ENCODE data around the gene CYSRT1.
A peak's percentile ranks its signal among the peaks of the same experiment; 100 is the strongest.

Gene CYSRT1

DNA sequence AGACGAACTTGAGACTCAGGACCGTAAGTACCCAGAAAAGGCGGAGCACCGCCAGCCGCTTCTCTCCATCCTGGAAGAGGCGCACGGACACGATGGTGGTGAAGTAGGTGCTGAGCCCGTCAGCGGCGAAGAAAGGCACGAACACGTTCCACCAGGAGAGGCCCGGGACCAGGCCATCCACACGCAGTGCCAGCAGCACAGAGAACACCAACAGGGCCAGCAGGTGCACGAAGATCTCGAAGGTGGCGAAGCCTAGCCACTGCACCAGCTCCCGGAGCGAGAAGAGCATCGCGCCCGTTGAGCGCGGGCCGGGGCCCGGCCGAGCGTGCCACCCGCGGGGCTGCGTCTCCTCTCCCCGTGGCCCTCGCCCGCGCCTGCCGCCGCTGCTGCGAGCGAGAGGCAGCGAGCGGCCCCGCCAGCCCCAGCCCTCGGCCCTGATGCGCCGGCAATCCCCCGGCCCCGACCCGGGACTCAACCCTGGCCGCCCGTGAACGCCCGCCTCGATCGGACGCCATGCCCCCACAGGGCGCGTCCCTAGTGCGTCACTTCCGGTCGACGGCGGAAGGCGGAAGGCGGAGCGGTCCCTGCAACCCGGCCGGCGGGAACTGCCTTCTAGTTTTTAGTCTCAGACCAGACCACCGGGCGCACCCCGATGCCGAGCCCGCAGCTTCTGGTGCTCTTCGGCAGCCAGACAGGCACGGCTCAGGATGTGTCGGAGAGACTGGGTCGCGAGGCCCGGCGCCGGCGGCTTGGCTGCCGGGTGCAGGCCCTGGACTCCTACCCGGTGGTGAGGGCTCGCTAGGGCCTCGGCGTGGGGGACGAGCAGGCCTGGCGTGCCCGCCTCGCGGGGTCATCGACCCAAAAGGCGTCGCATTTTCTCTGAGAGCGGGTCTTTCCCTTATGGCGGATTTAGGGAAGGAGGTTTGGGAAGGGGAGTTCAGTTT, 19.6 kb upstream of the CYSRT1 start, which contains the start of the genes NDOR1 and TMEM203:
Gene NDOR1 (plus strand): TSS at position 575 of the 944 bp plus-strand sequence. CDS start 78 bp downstream, at position 653.
Gene TMEM203 (minus strand): TSS at position 523 of the 944 bp plus-strand sequence. CDS start 234 bp downstream, at position 289.
- DNase-seq (ENCODE audit: low read depth in 1 of 2, low spot score in 1 of 2): peak; percentile 92 to 93

DNA sequence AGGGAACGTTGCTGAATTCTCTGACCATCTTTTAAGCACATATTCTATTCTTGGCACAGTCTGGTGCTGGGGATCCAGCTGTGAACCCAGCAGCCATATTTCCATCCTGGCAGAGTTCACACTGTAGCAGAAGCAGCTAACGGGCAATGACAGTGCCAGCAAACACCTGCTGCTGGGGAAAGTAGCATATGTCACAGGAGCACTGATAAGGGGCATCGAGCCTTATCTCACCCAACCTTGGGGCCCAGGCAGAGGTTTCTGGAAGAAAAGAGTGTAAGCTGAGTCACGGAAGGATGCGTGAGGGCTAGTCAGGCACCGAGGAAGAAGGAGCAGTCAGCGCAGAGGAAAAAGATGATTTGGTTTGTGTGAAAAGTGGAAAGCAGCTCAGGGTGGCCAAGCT, 18.4 kb upstream of the CYSRT1 start:
- DNase-seq (ENCODE audit: low read depth in 1 of 2, low spot score in 1 of 2): no peak

DNA sequence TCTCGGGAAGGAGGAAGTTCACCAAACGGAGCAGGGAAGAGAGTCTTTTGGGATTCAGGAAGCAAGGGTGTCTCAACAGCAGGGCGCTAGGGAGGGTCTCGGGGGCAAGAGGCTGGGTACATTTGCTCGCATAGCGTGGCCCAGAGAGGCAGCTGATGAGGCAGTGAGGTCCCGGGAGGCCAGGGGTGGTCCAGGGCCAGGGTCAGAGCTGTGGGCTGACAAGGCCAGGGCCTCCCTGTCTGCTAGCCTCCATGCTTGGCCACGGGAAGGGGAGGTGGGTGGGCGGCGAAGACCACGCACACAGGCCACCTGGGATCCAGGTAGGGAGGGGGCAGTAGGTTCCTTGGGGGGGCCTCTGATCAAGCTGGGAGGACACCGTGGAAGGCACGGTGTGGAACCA, 13.4 kb upstream of the CYSRT1 start:
- DNase-seq (ENCODE audit: low read depth in 1 of 2, low spot score in 1 of 2): no peak

DNA sequence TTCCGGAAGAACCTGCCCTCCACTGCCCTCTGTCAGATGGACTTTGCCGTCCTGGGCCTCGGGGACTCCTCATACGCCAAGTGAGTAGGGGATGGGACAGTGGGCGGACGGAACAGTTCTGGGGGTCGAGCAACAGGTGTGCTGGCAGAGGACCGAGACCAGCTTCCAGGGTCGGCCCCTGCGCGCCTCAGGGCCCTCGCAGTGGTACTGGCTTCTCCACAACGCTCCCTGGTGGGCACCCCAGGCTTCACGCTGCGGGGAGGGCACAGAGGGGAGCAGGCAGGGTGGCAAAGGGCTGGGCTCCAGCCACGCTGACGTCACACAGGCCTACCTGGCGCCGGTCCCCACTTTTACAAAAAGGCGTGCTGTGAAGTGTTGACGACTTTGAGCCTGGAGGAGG, 12.5 kb upstream of the CYSRT1 start:
- DNase-seq (ENCODE audit: low read depth in 1 of 2, low spot score in 1 of 2): no peak

DNA sequence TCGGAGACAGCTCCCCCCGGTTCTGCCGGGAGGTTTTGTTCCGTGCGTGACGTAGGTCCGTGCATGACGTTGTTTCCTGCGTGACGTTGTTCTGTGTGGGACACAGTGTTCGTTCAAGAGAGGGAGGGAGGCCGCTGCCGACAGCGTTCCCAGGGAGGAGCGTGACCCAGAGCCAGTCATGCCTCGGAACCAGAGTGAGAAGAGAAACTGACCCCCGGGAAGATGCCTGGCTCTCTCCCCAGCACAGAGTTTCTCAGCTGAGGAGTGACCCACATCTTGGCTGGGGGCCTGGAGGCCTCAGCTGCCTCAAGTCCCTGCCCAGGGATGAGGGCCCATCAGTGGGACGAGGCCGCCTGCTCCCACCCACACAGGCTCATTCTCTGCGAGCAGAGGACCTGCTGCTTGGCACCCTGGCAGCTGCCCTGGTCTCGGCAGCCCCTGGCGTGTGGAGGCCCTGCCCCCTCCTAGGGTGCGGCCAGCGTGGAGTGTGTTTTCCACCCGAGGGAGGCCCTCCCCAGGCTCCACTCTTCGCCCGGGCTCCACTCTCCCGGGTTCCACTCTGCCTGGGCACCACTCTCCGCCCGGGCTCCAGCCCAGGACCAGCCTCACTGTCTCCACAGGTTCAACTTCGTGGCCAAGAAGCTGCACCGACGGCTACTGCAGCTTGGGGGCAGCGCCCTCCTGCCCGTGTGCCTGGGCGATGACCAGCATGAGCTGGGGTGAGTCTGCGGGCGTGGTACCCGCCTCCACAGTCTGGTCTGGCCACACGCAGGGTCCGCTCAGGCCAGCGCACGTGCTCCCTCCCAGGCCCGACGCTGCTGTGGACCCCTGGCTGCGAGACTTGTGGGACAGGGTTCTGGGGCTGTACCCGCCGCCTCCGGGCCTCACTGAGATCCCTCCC, 11.6 kb upstream of the CYSRT1 start:
- no peak for DNase-seq (ENCODE audit: low read depth in 1 of 2, low spot score in 1 of 2)

DNA sequence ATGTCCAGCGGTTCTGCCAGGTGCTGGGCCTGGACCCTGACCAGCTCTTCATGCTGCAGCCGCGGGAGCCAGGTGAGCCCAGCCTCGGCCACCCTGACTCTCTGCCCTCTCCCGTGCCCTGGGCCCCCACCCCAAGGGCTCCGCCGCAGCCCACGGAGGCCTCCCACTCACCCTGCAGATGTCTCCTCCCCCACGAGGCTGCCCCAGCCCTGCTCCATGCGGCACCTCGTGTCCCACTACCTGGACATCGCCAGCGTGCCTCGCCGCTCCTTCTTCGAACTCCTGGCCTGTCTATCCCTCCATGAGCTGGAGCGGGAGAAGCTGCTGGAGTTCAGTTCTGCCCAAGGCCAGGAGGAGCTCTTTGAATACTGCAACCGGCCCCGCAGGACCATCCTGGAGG, 10.4 kb upstream of the CYSRT1 start:
- DNase-seq (ENCODE audit: low read depth in 1 of 2, low spot score in 1 of 2): no peak

DNA sequence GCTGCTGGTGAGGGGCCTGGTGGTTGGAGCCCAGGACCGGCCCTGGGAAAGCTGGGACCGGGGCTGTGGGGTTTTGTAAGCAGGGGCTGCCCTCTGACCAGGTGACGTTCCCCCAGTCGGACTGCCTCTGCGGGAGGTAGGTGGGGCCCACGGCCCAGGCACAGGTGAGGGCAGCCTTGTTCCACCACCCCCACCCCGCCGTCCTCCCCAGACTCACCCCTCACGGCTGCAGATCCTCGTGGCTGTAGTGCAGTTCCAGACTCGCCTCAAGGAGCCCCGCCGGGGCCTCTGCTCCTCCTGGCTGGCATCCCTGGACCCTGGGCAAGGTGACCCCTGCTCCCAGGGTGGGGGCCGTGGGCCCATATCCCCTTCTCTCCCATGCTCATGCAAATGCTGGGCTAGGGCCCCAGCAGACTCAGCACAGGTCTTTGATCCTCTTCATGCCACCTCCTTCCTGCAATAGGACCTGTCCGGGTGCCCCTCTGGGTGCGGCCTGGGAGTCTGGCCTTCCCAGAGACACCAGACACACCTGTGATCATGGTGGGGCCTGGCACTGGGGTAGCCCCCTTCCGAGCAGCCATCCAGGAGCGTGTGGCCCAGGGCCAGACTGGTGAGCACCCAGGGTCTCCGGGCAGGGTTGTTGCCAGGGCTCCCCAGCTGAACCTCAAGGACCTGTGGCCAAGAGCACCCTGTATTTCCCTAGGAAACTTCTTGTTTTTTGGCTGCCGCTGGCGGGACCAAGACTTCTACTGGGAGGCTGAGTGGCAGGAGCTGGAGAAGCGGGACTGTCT, 9.6 kb upstream of the CYSRT1 start:
- no peak for DNase-seq (ENCODE audit: low read depth in 1 of 2, low spot score in 1 of 2)

DNA sequence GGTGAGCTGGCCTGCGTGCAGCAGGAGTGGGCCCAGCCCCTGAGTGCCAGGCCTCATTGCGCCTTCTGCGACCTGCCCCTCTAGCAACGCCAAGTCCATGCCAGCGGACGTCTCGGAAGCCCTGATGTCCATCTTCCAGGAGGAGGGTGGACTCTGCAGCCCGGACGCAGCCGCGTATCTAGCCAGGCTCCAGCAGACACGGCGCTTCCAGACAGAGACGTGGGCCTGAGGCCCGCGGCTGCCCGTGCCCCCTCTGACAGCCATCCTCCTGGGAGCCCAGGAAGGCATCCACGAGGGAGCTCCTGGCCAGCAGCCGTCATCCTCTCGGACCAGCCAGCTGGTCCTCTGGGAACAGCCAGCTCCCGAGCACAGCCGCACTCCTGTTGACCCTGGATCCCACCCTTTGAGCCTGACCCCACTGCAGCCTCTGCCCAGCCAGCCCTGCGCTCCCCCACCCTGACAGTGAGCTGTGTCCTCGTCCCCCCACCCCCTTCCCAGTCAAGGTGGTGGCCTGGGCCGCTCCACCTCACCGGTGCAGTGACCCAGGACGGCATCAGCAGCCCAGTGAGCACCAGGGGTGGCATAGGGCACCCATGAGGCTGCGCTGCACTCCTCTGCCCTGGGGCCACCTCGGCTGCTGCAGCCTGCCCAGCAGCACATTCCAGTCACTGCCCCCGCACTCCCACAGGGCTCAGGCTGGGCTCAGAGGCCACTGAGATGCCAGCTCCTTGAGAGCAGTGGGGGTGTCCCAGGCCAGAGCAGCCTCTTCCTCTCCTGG, 8.6 kb upstream of the CYSRT1 start:
- no peak for DNase-seq (ENCODE audit: low read depth in 1 of 2, low spot score in 1 of 2)

DNA sequence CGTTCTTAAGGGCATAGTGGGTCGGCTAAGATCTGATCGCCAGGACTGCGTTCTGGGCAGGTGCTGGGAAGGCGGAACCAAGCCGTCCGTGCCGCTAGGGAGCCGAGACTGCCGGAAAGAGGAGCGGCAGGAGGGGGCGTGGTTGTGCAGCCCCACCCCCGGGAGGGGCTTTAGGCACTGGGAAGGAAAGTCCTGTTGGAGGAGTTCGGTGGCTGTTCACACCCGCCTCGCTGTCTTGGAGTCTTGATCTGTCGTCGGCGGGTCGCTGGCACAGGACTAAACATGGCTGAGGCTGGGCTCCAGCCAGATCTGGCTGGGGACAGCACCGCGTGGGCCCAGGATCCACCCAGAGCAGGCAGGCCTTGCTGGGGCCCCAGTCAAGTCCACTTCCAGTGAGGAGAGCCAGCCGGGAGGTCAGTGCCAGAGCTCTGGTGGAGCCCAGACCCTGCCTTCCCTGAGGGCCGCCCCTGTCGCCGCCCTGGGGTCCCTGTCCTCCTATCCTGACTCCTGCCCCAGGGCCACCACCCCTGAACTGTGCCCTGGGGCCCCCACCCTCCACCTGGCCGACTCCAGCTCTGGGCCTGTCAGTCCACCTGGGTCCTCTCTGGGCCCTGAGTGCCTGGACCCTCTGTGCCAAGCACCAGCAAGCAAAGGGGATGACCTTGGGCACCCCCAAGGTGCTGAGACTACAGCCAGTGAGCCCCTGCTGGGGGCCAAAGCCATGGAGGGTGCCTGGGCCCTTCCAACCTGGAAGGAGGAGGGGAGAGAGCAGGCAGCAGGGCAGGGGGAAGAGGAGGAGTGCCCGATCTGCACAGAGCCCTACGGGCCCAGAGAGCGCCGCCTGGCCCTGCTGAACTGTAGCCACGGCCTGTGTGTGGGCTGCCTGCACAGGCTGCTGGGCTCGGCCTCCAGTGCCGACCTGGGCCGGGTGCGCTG, 7.4 kb upstream of the CYSRT1 start:
- DNase-seq (ENCODE audit: low read depth in 1 of 2, low spot score in 1 of 2): no peak

DNA sequence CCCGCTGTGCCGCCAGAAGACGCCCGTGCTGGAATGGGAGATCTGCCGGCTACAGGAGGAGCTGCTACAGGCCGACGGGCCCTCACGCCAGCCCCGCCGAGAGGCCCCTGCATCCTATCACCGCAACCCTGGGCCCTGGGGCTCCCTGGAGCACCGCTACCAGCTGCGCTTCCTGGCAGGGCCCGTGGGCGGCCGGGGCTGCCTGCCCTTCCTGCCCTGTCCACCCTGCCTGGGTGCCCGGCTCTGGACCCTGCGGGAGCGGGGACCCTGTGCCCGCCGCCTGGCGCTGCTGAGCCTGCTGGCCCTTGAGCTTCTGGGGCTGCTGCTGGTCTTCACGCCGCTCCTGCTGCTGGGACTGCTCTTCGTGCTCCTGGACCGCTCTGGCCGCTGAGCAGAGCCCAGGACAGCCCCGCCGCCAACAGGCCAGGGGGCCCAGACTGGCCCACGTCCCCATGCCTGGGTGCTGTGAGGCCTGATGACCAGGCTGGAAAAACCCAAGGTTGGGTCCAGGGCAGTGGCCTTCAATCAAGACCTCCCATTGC, 6.7 kb upstream of the CYSRT1 start:
- DNase-seq (ENCODE audit: low read depth in 1 of 2, low spot score in 1 of 2): no peak

DNA sequence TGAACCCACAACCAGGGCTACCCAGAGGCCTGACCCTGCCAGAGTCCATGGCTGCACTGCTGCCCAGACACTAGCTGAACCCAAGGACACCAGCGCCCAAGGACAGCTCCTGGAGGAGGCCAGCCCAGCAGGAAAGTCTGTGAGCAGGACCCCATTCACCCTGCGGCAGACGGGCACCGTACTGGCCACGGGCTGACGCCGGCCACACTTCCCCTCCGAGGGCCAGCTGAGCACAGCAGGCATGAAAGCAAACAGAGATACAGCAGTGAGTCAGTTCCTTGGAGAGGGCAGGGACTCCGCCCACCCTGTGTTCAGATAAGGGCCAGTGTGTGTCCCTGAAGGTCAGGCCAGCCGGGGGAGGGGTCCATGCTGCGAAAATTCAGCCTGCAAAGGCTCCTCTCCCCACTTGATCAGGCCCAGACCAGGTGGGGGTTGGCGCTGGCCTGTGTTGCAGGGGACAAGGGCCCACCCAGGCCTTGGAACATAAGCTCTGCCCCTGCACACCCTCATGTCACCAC, 6.2 kb upstream of the CYSRT1 start:
- DNase-seq (ENCODE audit: low read depth in 1 of 2, low spot score in 1 of 2): no peak

DNA sequence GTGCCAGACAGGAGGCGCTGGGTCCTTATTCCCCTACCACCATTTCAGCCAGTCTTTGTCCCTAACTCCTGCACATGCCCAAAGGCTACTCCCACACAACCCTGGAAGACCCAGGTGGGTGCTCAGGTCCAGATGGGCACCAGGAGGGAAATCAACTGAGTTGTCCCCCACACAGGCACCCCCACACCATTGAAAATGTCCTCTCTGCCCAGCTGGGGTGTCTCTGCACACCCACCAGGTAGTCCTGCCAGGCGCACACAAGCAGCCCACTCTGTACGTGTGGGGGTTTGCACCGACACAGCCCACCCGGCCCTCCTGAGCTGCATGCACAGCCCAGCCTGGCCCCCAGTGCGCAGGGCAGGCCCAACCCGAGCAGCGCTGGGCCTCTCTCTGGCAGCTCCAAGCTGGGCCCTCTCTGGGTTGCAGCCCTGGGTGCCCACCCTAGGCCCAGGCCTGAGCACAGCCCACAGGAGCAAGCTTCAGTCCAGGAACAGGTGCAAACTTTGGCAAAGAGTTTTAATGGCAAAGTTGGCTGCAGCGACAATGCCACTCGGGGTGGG, 5.1 kb upstream of the CYSRT1 start:
- no peak for DNase-seq (ENCODE audit: low read depth in 1 of 2, low spot score in 1 of 2)

DNA sequence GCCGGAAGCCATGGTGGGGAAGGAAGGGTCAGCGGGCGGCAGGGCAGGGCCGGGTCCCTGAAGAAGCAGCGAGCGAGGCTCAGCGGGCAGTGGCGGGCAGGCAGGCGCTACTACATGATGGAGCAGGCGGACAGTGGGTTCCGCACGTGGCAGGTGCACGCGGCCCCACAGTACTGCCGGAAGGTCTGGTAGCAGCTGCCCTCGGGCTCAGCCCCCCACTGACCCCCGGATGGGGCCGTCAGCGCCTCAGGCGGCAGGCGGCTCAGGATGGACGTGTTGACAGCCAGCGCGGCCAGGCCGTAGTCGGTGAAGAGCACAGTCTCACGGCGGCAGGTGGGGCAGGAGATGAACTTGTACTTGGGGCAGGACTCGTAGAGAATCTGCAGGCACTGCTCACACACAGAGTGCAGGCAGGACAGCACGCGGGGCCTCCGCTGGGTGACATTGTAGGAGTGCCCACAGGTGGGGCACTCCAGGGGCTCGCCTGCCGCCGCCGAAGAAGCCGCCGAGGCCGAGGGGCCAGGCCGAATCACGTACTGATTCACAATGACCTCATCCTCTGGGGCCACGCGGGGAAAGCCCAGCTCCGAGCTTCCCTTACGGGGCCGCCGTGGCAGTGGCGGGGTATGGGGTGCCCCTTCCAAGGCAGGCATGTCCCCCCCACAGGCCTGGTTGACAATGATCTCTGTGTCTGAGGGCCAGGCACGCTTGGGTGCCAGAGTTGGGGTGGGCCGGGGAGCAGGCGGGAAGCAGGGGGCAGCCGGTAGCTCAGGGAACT, 4.5 kb upstream of the CYSRT1 start:
- no peak for DNase-seq (ENCODE audit: low read depth in 1 of 2, low spot score in 1 of 2)

DNA sequence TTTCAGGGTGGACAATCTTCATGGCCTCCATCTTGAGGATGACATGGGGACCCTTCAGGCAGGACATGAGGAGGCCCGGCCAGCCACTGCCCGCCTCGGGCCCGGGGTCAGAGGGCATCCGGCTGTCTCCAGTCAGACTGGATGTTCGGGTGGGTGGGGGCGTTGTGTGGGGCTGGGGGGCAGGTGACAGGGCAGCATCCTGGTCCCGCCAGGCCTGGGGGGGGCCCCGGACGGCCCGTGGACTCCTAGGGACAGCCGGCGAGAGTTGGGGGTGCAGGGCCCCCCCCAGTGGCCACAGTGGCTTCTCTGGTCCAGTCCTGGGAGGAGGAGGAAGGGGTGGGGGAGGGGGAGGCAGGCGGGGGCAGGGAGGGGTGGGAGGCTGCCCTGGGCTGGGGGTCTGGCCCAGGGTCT, 3.9 kb upstream of the CYSRT1 start:
- no peak for DNase-seq (ENCODE audit: low read depth in 1 of 2, low spot score in 1 of 2)

DNA sequence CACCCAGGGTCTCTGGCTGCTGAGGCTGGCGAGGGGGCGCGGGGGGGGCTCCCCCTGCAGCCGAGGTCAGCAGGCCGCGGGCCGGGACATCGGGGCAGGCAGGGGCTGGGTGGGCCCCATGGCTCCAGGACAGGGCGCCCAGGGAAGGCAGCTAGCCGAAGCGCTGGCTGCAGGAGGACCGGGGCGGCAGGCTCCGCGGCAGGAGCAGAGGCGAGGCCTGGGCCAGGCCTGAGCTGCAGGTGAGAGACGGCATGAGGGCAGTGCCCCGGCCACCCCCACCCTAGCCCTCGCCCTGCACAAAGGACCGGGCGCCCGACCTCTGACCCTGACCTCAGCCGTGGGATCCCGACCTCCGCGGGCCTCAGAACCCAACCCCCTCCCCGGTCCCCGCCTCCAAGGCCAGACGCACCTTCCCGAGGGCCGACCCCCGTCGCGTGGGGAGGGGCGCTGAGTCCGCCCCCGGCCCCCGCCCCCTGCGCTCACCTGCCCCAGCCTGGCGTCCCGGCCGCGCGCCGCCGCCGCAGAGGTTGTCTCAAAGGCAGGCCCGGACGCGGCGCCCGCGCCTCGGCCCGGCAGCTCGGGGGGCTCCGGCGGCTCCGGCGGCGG, 3.4 kb upstream of the CYSRT1 start:
- DNase-seq (ENCODE audit: low read depth in 1 of 2, low spot score in 1 of 2): no peak

DNA sequence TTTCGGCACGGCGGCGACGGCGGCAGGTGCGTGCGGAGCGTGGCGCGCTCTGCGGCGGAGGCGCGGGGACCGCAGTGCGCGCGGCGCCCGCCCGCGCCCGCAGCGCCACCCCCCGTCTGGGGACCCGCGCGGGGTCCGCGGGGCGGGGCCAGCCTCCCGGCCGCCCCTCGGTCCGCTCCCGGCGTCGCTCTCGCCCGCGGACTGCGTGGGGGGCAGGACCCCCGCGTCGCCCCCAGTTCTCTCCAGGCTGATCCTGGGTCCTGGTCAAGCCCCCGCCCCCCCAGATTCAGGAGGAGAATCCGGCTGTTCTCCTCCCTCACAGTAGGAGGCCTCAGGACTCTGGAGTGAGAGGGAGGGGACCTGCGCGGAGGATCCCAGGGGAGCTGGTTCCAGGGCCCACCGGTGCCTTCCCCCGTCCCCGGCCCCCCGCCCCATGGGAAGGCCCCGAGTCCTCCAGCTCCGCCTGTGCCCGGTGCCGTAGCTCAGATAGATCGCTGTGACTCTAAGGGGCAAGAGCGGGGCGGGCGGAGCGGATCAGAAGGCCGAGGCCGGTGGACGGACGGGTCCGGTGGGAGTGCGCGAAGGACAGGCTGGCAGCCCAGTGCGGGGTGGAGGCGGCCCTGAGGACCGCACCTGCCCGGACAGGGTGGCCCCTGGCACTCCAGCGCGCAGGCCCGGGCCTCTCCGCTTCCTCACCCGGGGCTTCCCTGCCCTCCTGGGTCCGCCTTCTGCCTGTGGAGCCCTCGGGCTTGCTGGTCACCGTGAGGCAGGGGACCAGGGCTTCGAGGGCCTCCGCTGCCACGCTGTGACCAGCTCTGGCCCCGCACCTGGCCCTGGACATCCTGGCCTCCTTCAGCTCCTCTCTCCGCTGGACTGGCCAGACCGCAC, 2.5 kb upstream of the CYSRT1 start, which contains the start of gene RNF208:
Gene RNF208 (minus strand): TSS at position 51 of the 888 bp plus-strand sequence. CDS start 1,028 bp downstream, outside the sequence.
- DNase-seq (ENCODE audit: low read depth in 1 of 2, low spot score in 1 of 2): no peak
